ENCODE measurements around the gene NPB. TPM values are rescaled to one million over a fixed set of nuclear protein-coding genes. Genes with fewer than 3 reads are reported as not detected.
A peak's percentile ranks its signal among the peaks of the same experiment; 100 is the strongest.

The NPB gene
- total and polyA plus RNA-seq, 11 donors, result 0.13 to 1.2 (median 0.50) TPM; not detected in 1

DNA sequence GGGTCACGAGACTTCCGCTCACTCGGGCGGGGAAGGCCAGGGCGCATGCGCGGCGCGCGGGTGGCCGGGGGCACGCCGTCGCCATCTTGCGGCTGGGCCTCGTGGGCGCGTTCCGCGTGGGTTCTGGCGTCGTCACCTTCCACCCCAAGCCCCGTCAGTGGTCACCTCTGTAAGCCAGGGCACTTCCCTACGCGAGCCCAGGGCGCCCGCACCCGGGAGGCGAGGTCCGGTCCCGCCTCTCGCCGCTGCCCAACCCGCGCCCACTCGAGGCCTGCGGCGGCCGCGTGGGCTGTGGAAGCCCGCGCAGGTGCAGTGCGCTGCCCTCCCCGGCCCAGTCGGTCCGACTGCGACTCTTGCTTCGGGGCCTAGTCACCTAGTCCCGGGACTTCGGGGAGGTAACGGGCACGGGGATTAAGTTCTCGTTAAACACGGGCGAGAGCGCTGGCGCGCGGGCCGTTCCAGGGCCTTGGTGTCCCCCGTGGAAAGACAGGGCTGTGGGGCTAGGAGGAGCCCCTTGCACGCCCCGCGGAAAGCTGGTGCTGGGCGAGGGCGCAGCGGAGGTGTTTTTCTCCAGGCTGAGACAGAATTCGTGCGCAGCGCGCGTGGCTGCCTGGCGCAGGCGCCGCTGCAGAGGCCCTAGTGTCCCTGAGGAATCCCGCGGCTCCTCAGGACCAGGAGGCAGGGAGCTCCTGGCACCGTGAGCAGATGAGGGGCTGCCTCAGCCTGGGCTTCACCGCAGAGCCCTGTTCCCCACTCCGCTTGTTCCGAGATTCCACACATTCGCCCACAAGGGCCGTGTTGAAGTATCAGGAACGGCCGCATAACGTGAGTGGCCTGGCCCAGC, 30.4 kb upstream of the NPB start:
- ATAC-seq (peak; percentile 12 to 40 (median 38)), DNase-seq (peak; percentile 95 to 98 (median 96))
- Histone ChIP-seq H3K9me3 (no peaks in the 10 kb centered on the region), H3K36me3 (peaks cover 0 to 31% (median 20%) of the 10 kb centered on the region in 9 donors), H3K27me3 (no peaks in the 10 kb centered on the region), H3K4me3 (peak overlapping the region; percentile 54 to 100 (median 95)), H3K4me1 (peaks cover 4 to 55% (median 48%) of the 10 kb centered on the region in 12 donors), H3K27ac (peak overlapping the region; percentile 92 to 100 (median 98))
- TF ChIP-seq POLR2A (IDR thresholded peaks at IDR 0.05), result peak in 1 of 2 donors; percentile 95
- TF ChIP-seq, protein P1, sequence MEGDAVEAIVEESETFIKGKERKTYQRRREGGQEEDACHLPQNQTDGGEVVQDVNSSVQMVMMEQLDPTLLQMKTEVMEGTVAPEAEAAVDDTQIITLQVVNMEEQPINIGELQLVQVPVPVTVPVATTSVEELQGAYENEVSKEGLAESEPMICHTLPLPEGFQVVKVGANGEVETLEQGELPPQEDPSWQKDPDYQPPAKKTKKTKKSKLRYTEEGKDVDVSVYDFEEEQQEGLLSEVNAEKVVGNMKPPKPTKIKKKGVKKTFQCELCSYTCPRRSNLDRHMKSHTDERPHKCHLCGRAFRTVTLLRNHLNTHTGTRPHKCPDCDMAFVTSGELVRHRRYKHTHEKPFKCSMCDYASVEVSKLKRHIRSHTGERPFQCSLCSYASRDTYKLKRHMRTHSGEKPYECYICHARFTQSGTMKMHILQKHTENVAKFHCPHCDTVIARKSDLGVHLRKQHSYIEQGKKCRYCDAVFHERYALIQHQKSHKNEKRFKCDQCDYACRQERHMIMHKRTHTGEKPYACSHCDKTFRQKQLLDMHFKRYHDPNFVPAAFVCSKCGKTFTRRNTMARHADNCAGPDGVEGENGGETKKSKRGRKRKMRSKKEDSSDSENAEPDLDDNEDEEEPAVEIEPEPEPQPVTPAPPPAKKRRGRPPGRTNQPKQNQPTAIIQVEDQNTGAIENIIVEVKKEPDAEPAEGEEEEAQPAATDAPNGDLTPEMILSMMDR (IDR thresholded peaks at IDR 0.05), result peak in 11 of 12 donors; percentile 6 to 73 (median 52)
- WGBS, 4 donors, result 0 to 2% (median 1%) methylated on average over 18 to 86 of the region's 86 CpGs
- intact Hi-C loops (cut with DNase I), result loop anchor here in 1 of 10 donors (5.0 kb wide), 1 partner anchor 56 kb away; the partner anchor contains the start of gene MAFG

DNA sequence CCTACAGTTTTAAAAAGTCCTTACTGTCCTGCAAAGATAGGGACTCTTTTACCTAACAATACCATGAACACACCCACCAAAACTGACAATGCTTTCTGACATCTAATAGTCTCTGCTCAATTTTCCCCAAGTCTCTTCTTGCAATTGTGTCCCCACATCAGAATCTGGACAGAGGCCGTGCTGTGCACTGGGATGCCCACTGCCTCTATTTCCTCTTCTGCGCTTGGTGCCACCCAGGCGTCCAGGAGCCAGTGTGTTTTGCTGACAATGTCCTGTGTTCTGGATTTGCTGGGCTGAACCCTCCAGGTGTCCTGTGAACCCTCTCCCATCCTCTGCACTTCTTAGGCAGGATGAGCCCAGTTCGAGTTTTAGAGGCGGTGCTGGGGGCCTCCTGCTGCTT, 24.5 kb upstream of the NPB start:
- 92 to 97% (median 94%) methylated on average over 5 of the region's 5 CpGs for WGBS, 4 donors
- intact Hi-C loops (cut with DNase I), result no loop called here
- ATAC-seq, result no peak
- no peak for DNase-seq
- Histone ChIP-seq H3K4me1 (peaks cover 0 to 7% (median 3%) of the 10 kb centered on the region in 12 donors), H3K36me3 (peaks cover 0 to 49% (median 29%) of the 10 kb centered on the region in 9 donors), H3K4me3 (no peak overlapping the region), H3K27me3 (no peaks in the 10 kb centered on the region), H3K9me3 (no peaks in the 10 kb centered on the region), H3K27ac (no peak overlapping the region)
- TF ChIP-seq, protein P1 (IDR thresholded peaks at IDR 0.05), result no peak
- TF ChIP-seq POLR2A (IDR thresholded peaks at IDR 0.05), result no peak

GRCh38 chr17:81878294-81878693, 23.7 kb upstream of the NPB start:
- H3K36me3 ChIP-seq, result peaks cover 0 to 54% (median 31%) of the 10 kb centered on the region in 9 donors
- no peak overlapping the region for H3K4me3 ChIP-seq
- intact Hi-C loops (cut with DNase I), result no loop called here
- ATAC-seq, result no peak
- no peak overlapping the region for H3K27ac ChIP-seq
- no peak for DNase-seq
- 93 to 96% (median 95%) methylated on average over 3 of the region's 3 CpGs for WGBS, 4 donors
- H3K4me1 ChIP-seq, result no peaks in the 10 kb centered on the region
- TF ChIP-seq, protein P1 (IDR thresholded peaks at IDR 0.05), result no peak
- no peak for TF ChIP-seq POLR2A (IDR thresholded peaks at IDR 0.05)
- H3K27me3 ChIP-seq, result no peaks in the 10 kb centered on the region
- H3K9me3 ChIP-seq, result no peaks in the 10 kb centered on the region

GRCh38 chr17:81879121-81879520, 22.9 kb upstream of the NPB start:
- WGBS, 4 donors, result 91 to 94% (median 93%) methylated on average over 5 of the region's 5 CpGs
- Histone ChIP-seq H3K27ac (no peak overlapping the region), H3K27me3 (no peaks in the 10 kb centered on the region), H3K9me3 (no peaks in the 10 kb centered on the region), H3K4me1 (no peaks in the 10 kb centered on the region), H3K36me3 (peaks cover 0 to 60% (median 34%) of the 10 kb centered on the region in 9 donors), H3K4me3 (no peak overlapping the region)
- no peak for ATAC-seq
- no peak for DNase-seq
- intact Hi-C loops (cut with DNase I), result no loop called here
- TF ChIP-seq POLR2A (IDR thresholded peaks at IDR 0.05), result no peak
- TF ChIP-seq, protein P1 (IDR thresholded peaks at IDR 0.05), result no peak

Measured in heart left ventricle (tissue), 16 donors.